NCI-H146 (cell line): ENCODE results near the gene ENKD1.
"Not testable (repeated sequence)": the region's sequence is repeated elsewhere in the genome, so short reads cannot be mapped to it uniquely, and the experiment has no call there.

Experiments
- DNase-seq: peaks from one replicate; lab custom pipeline; 2025; lab: John Stamatoyannopoulos, UW

ENKD1 gene, protein sequence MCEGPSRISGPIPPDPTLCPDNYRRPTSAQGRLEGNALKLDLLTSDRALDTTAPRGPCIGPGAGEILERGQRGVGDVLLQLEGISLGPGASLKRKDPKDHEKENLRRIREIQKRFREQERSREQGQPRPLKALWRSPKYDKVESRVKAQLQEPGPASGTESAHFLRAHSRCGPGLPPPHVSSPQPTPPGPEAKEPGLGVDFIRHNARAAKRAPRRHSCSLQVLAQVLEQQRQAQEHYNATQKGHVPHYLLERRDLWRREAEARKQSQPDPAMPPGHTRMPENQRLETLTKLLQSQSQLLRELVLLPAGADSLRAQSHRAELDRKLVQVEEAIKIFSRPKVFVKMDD

DNA sequence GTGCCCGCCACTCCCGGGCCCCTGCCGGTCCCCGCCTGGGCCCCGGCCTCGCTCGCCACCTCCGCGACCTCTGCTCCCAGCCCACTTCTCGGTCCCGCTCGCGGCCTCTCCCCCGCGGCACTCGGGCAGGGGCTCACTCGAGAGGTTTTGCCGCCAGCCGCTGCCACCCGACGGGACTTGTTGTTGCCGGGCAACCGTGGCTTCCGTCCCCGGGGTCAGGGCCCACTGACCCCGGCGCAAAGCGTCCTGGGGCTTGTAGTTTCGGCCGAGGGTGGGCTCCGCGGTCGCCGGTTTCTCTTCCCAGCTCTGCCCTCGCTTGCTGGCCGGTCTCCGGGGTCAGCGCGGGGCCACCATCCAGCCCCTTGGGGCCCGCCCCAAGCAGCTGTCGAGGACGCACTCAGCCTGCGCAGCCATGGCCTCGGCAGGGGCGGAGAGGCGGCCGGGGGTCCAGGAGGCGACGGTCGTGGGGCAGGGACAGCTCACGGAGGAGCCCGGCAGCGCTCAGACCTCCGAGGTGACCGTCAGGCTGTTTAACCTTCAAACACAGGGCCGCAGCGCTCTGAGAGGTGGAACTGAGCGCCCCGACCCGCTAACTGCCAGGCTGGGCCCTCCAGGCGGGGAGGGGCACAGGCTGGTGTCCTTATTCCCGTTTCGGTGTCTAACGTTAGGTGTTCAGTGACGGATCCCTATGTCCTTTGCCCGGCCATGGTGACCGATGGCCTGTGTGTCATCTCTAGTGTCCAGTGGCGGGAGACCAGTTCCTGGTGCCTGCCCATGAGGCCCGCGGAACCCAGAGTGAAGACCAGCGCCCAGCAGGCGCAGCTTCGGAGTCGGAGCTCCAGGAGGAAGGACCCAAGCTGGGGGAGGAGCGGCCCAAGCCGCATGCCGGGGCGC is at the start of gene ENKD1, which contains the start of gene C16orf86:
Gene ENKD1, minus strand, starts transcription at position 192 of the 894 bp plus-strand sequence. CDS start 308 bp downstream, outside the sequence.
Gene C16orf86, plus strand, starts transcription at position 256 of the 894 bp plus-strand sequence. Its CDS starts 157 bp downstream, at position 413.
- peak; percentile 80 for DNase-seq

DNA sequence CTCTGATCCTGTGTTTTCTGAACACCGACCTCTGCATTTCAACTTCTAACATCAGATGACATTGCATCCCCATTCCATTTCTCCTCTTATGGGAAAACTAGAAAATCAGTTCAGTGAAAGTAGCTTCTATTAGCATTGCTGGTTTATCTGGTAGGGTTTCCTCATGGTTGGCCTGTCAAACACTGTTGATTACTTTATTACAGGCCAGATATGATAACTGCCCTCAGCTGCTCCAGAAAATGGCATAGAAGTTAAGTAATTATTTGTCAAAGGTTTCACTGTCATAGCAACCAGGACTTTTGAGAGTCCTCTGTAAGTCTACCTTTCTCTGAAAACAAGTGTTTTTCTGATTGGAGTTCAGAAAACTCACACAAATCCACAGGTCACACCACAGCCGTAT is 49.5 kb upstream of the ENKD1 start:
- DNase-seq = no peak

DNA sequence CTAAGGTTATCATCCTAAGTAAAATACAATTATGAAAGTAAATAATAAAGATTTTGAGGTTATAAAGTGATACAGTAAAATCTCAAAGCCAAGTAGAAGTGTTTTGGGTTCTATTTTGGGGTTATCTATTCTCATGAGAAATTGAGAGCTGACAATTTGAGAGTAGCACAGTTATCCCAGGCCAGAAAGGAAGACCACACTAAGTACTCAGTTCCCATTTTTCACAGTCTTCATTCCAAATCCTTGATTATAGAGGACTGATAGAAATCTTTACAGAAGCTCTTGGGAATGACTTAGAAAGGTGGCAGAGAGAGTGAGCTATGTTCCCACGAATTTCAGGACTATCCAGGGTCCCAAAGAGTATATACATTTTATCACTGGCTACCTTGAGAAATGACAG is 48.0 kb upstream of the ENKD1 start:
- no peak for DNase-seq

DNA sequence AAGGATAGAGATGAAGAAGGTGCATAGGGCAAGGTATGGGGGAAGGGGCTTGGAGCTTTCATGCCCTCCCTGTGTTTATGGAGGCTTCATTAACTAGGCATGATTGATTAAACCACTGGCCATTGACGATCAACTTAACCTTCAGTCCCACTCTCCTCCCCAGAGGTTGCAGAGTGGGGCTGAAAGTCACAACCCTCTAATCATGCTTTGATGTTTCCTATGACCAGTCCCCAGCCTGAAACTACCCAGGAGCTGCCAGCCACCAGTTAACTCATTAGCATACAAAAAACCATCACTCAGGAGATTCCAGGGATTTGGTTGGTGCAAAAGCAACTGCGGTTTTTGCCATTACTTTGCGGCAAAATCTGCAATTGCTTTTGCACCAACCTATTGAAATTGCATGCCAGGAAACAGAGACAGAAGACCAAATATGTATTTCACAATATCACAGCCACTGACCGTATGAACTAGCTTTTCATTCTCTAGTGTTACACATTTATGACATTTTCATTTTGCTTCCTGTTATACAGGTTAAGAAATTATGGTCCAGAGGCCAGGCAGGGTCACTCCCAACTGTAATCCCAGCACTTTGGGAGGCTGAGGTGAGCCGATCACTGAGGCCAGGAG is 47.2 kb upstream of the ENKD1 start:
- no peak for DNase-seq

DNA sequence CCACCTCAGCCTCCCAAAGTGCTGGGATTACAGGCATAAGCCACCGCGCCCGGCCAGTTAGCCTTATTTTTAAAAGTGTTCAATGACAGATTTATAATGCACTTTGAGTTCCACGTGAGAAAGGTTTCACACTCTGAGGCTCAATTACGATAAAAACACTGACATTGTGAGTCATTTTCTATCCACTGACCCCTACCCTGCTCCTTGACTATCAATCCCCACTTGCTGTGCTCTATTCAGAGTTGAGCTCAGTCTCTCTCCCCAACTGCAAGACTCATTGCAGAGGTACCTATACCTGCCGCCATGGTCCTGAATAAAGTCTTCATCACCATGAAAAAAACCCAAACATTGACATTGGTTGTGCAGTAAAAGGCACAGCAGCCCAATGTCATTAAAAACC is 44.1 kb upstream of the ENKD1 start:
- DNase-seq = no peak

DNA sequence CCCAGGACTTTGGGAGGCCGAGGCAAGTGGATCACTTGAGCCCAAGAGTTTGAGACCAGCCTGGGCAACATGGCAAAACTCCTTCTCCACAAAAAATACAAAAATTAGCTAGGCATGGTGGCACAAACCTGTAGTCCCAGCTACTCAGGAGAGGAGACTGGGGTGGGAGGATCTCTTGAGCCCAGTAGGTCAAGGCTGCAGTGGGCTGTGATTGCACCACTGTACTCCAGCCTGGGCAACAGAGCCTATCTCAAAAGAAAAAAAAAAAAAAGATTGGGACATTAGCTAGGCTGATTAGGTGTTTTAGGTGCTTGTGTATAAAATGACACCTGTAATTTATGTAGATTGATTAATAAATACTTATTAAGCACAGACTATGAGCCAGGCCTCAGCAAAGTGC is 42.5 kb upstream of the ENKD1 start:
- DNase-seq = no peak

DNA sequence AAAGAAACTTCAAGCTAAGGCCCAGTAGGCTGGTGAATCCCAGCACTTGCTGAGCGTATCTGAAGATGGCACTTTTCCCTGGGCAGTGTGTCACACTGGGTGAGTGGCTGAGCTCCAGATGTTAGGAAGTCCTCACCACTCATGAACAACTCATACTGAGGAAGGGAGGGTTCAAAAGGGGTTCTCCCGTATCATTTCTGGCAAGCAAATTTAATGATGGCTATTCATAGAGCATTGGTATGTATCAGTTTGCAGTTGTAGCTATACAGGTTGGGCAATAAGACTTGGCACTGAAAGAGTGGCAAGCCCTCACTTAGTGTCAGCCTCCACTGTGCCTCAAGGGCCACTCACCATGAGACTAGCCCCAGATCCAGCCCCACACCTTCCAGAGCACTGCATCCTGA is 41.8 kb upstream of the ENKD1 start:
- DNase-seq = no peak

DNA sequence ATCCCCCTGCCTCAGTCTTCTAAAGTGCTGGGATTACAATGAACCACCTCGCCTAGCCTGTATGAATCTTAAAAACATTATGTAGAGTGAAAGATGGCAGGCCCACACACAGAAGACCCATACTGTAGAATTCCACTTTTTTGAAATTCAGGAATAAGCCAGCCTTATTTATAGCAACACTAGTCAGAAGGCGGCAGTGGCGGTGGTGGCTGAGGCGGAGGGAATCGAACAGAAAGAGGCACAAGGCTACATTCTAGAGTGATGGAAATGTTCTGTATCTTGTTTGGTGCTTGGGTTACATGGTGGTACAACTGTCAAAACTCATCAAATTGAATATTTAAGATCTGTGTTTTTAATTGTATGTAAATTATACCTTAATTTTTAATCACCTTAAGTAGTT is 41.2 kb upstream of the ENKD1 start:
- no peak for DNase-seq

DNA sequence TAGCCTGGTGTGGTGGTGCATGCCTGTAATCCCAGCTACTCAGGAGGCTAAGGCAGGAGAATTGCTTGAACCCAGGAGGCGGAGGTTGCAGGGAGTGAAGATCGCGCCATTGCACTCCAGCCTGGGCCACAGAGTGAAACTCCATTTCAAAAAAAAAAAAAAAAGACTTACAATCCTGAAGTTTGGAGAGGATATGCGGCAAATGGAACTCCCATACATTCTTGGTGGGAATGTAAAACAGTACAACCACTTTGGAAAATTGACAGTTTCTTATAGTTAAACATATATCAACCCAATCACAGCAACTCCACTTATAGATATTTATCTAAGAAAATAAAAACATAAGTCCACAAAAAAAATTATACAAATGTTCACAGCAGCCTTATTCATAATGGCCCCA is 40.7 kb upstream of the ENKD1 start:
- no peak for DNase-seq

DNA sequence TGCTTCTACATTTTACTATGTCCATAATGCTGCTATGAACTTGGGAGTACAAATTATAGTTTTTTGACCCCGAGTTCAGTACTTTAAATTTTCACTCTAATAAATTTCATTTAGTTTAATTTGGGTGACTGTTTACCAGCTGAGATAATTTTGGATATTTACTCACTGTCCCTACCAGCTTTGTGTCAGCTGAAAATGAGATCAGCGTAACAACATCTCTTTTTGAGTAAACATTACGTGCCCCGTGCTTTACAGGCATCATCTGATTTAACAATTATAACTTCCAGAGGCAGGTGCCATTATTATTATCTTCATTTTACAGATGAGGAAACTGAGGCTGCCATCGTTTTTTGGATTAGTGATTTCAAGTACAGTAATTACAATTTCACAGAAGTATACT is 37.6 kb upstream of the ENKD1 start:
- no peak for DNase-seq

DNA sequence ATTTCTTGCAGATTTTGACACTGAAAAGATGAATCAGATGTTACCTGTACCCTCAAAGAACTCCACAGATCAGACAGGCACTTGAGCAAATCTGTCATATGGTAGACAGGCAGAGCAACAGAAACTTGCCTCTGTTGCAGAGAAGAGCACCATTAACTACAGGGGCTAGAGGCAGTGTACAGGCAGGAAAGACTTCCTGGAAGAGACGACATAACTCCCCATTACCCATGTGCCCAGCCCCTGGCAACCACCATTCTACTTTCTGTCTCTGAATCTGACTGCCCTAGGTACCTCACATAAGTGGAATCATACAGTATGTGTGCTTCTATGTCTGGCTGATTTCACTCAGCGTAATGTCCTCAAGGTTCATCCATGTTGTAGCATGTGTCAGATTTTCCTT is 37.1 kb upstream of the ENKD1 start:
- DNase-seq = no peak

DNA sequence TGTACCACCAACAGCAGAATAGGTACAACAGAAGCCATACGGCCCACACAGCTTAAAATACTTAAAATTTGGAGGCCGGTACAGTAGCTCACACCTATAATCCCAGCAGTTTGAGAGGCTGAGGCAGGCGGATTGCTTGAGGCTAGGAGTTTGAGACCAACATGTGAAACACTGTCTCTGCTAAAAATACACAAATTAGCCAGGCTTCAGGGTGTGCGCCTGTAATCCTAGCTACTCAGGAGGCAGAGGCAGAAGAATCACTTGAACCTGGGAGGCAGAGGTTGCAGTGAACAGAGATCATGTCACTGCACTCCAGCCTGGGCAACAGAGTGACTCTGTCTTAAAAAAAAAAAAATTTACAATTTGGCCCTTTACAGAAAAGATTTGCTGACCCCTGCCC is 35.6 kb upstream of the ENKD1 start:
- no peak for DNase-seq

DNA sequence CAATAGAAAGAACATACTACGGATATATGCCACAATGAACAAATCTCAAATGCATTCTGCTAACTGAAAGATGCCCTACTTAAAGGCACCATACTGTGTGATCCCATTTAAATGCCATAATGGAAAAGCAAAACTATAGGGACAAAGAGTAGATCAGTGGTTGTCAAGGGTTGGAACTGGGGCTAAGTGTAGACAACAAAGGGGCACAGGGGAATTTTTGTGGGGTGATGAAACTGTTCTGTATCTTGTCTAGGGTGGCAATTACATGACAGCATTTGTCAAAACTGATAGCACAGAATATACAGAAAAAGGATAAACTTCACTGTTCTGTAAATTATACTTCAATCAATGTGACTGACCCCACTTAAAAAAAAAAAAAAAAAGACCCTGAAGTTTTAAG is 34.9 kb upstream of the ENKD1 start:
- no peak for DNase-seq

DNA sequence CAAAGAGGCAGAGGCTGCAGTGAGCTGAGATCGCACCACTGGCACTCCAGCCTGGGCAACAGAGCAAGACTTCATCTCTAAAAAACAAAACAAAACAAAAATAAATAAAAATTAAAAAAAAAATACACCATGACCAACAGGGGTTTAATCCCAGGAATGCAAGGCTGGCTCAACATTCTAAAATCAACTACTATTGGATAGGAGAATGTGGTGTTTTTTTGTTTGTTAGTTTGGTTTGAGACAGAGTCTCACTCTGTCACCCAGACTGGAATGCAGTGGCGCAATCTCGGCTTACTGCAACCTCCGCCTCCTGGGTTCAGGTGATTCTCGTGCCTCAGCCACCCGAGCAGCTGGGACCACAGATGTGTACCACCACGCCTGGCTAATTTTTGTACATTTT is 32.7 kb upstream of the ENKD1 start:
- no peak for DNase-seq

DNA sequence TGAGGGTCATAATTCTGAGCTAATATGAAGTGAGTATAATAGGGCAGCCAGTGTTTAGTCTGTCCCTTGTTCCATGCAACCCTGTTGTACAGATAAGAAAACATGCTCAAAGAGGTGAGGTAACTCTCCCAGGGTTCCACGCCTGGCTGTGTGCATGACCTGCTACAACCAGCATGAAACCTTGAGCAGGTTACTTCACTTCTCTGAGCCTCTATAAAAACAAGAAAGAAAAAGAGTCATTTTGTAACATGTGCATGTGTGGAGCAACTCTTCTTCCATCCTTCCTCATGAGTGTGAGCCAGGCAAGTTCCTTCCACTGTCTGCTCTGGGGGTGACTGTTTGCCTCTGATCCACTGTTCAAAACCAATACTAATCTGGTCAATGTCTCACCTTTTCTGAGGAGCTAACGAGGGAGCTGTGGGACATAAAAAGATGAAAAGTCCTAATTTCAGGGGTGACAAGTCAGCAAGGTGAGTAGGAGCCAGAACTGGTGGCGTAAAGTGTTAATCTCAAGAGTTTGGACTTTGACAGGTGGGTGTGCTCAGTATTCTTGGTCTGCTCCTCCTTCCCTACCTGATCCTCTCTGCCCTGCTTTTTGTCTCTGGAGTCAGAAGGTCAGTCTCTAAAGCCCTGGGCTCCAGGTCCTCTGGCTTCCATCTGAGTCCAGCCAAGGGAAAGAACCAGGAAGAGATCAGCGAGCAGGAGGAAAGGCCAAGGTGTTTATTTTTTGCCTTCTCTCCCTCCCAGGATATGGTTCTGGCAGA is 31.1 kb upstream of the ENKD1 start:
- no peak for DNase-seq

DNA sequence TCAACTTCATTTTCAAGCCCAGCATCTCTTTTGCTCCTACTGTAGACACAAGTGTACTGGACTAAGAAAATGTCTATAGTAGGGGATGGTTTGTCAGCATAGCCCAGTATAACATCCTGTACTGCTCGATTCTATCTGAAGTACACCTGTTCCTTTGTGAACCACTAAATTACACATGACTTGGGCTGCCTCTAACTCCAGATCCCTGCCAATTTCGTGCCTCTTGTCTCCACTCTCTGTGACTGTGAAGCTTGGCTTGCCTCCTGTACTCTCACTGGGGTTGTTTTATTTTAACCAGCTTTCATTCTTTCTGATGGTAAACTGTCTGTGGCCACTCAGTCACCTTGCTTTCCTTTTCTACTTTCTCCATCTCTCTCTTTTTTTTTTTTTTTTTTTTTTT is 28.1 kb upstream of the ENKD1 start:
- no peak for DNase-seq

DNA sequence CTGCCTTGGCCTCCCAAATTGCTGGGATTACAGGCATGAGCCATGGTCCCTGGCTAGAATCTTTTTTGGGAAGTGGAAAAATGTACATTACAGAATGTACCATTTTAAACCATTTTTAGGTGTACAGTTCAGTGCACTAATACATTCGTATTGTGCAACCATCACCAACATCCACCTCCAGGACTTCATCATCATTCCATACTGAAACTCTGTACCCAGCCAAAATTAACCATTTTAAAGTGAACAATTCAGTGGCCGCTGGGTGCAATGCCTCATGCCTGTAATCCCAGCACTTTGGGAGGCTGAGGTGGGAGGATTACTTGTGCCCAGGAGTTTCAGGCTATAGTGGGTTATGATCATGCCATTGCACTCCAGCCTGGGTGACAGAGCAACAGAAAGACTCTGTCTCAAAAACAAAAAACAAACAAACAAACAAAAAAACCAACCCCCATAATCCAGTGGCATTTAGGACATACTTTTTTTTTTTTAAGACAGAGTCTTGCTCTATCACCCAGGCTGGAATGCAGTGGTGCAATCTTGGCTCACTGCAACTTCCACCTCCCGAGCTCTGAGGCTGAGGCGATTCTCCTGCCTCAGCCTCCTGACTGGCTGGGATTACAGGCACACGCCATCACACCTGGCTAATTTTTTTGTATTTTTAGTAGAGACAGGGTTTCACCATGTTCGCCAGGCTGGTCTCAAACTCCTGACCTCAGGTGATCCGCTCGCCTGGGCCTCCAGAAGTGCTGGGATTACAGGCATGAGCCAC is 27.2 kb upstream of the ENKD1 start:
- DNase-seq = not testable (repeated sequence)

DNA sequence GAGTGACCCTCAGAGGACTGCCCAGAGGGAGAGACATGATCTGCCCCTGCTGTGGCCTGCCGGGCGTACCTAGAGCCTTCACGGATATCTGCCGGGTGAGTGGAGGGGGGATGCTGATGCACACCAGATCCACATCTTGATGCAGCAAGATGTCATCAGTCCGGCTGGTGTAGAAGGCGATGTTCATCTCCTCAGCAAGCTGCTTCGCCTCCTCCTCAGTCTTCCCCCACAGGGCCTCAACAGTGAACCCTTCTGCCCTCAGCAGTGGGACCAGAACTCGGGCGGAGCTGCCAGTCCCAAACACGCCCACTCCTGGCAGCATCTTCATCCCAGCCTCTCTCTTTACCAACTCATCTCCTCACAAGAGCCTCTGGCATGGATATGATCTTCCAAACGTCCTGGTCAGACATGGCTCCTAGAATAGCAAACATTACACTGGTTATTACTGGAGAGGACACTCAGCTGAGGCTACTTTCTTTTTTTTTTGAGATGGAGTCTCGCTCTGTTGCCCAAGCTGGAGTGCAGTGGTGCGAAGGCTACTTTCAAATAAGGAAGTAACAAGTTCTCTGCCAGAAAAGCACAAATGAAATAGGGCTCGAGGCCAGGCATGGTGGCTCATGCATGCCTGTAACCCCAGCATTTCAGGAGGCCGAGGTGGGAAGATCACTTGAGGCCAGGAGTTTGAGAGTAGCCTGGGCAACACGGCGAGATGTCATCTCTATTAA is 19.0 kb upstream of the ENKD1 start:
- no peak for DNase-seq

DNA sequence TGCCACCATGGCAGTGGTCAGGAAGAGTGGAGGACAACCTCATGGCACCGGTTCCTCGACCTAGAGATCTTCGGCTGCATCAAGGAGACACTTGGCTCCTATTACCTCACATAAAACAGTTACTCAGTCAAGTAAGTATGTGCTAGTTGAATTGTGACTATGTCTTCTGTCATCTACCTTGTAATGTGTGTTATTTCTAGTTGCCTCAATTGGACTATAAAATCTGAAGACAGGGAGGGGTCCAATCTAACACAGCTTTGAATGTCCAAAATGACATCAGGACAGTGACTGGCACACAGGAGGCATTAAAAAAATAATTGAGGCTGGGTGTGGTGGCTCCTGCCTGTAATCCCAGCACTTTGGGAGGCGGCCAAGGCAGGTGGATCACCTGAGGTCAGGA is 17.2 kb upstream of the ENKD1 start:
- no peak for DNase-seq
